GM23338 (cell line): ENCODE measurements around the gene SHISA9. TPM values are rescaled to one million over a fixed set of nuclear protein-coding genes. Genes with fewer than 3 reads are reported as not detected.

Experiments
- ATAC-seq: fragments of 200-7000 bp; cut with Tn5 transposase; 3 replicates; pipeline ENCODE4 v1.9.1; 2020
- DNase-seq: peaks from one replicate; pipeline ENCODE4 v3.0.0-alpha.2; 2015; ENCODE audit warnings: low spot score
- H2AFZ ChIP-seq: fragments of 200-600 bp; sonication (generic); 2 replicates; pipeline ENCODE4 v1.8.0; 2016; ENCODE audit warnings: antibody characterized with exemption, mild to moderate bottlenecking, moderate library complexity
- H3F3A ChIP-seq: fragments of 200-600 bp; sonication (generic); replicated peaks from 2 replicates; pipeline ENCODE4 v1.8.0; 2017; ENCODE audit warnings: antibody characterized with exemption, mixed run types, low read depth
- H3K27ac ChIP-seq: fragments of 200-600 bp; sonication (generic); 2 replicates; pipeline ENCODE4 v1.6.1; 2016; ENCODE audit warnings: low read depth
- H3K27me3 ChIP-seq: fragments of 200-600 bp; sonication (generic); 2 replicates; pipeline ENCODE4 v1.8.0; 2016; ENCODE audit warnings: mild to moderate bottlenecking, mixed run types, moderate library complexity; ENCODE audit not compliant: insufficient read depth
- H3K36me3 ChIP-seq: fragments of 200-600 bp; sonication (generic); 2 replicates; pipeline ENCODE4 v1.8.0; 2016; ENCODE audit warnings: mild to moderate bottlenecking; ENCODE audit not compliant: insufficient read depth
- H3K4me1 ChIP-seq: fragments of 200-600 bp; sonication (generic); 2 replicates; pipeline ENCODE4 v1.8.0; 2016; ENCODE audit warnings: mild to moderate bottlenecking, moderate library complexity; ENCODE audit not compliant: insufficient read depth
- H3K4me2 ChIP-seq: fragments of 200-600 bp; sonication (generic); 2 replicates; pipeline ENCODE4 v1.7.1; 2017; ENCODE audit warnings: mixed run types
- H3K4me3 ChIP-seq: fragments of 200-600 bp; sonication (generic); 2 replicates; pipeline ENCODE4 v1.6.1; 2016; ENCODE audit warnings: mixed run types
- H3K79me2 ChIP-seq: fragments of 200-600 bp; sonication (generic); replicated peaks from 2 replicates; pipeline ENCODE4 v1.8.0; 2017; ENCODE audit warnings: mild to moderate bottlenecking; ENCODE audit not compliant: insufficient read depth
- H3K9me2 ChIP-seq: fragments of 200-600 bp; sonication (generic); 2 replicates; pipeline ENCODE4 v1.8.0; 2017; ENCODE audit not compliant: insufficient read depth
- H4K20me1 ChIP-seq: fragments of 200-600 bp; sonication (generic); replicated peaks from 2 replicates; pipeline ENCODE4 v1.8.0; 2017; ENCODE audit warnings: mild to moderate bottlenecking; ENCODE audit not compliant: insufficient read depth
- H3K27ac Mint-ChIP-seq: 2 replicates; pipeline ENCODE4 v1.8.0; 2020; ENCODE audit warnings: inconsistent platforms, mild to moderate bottlenecking, moderate library complexity, mixed read lengths
- H3K27me3 Mint-ChIP-seq: 3 replicates; pipeline ENCODE4 v1.8.0; 2022; ENCODE audit warnings: low read depth, mild to moderate bottlenecking, moderate library complexity, mixed read lengths, inconsistent platforms; ENCODE audit not compliant: insufficient read depth, poor library complexity
- H3K36me3 Mint-ChIP-seq: 3 replicates; pipeline ENCODE4 v1.8.0; 2021; ENCODE audit warnings: low read depth, mild to moderate bottlenecking, inconsistent platforms, moderate library complexity, mixed read lengths
- H3K4me1 Mint-ChIP-seq: 3 replicates; pipeline ENCODE4 v1.8.0; 2020; ENCODE audit warnings: mild to moderate bottlenecking, inconsistent platforms, mixed read lengths
- H3K4me3 Mint-ChIP-seq: 3 replicates; pipeline ENCODE4 v1.8.0; 2021; ENCODE audit warnings: moderate library complexity, mild to moderate bottlenecking, inconsistent platforms, mixed read lengths
- H3K9me3 Mint-ChIP-seq: 3 replicates; pipeline ENCODE4 v1.8.0; 2020; ENCODE audit warnings: moderate library complexity, mild to moderate bottlenecking, inconsistent platforms, mixed read lengths
- CREB1 ChIP-seq: fragments of 250-450 bp; sonication (Bioruptor Pico); IDR thresholded peaks from 2 replicates; pipeline ENCODE4 v1.5.0; 2020; ENCODE audit warnings: low read depth, mild to moderate bottlenecking, moderate library complexity
- ETS1 ChIP-seq: IDR thresholded peaks from 2 replicates; pipeline ENCODE4 v1.6.1; 2016; ENCODE audit warnings: antibody characterized with exemption
- EZH2 ChIP-seq: fragments of 200-600 bp; sonication (generic); IDR thresholded peaks from one replicate; pipeline ENCODE4 v1.8.0; 2017; ENCODE audit warnings: antibody characterized with exemption, mild to moderate bottlenecking, low read depth; ENCODE audit not compliant: unreplicated experiment
- EZH2phosphoT487 ChIP-seq: fragments of 200-600 bp; sonication (generic); IDR thresholded peaks from one replicate; pipeline ENCODE4 v1.8.1; 2018; ENCODE audit warnings: antibody characterized with exemption; ENCODE audit not compliant: unreplicated experiment
- NANOG ChIP-seq: IDR thresholded peaks from 2 replicates; pipeline ENCODE4 v1.6.1; 2016; ENCODE audit warnings: antibody characterized with exemption, borderline replicate concordance
- POLR2AphosphoS5 ChIP-seq: IDR thresholded peaks from 2 replicates; pipeline ENCODE4 v1.6.1; 2016; ENCODE audit warnings: antibody characterized with exemption, low read depth
- ZNF114 ChIP-seq: fragments of 250-450 bp; sonication (Bioruptor Pico); IDR thresholded peaks from 2 replicates; pipeline ENCODE4 v1.5.0; 2020; ENCODE audit warnings: mild to moderate bottlenecking, moderate library complexity
- ZNF462 ChIP-seq: fragments of 250-450 bp; sonication (Bioruptor Pico); IDR thresholded peaks from 2 replicates; pipeline ENCODE4 v1.5.0; 2020; ENCODE audit warnings: mild to moderate bottlenecking, moderate library complexity
- polyA plus RNA-seq: library from polyadenylated mRNA; unstranded; fragments of >200 nt; fragmentation: Nextera tagmentation; extraction: Ambion mirVana; gene quantifications from 2 replicates; pipeline ENCODE4 v1.2.1, GENCODE V29; 2016
- total RNA-seq: library from RNA; depleted of rRNA; stranded (reverse); fragments of >200 nt; shearing (Covaris generic); gene quantifications from 2 replicates; pipeline ENCODE4 v1.2.3, GENCODE V29; 2014

SHISA9 gene
- total and polyA plus RNA-seq, 2 experiments from 2014 or later: 10.4 to 45.6 TPM

DNA sequence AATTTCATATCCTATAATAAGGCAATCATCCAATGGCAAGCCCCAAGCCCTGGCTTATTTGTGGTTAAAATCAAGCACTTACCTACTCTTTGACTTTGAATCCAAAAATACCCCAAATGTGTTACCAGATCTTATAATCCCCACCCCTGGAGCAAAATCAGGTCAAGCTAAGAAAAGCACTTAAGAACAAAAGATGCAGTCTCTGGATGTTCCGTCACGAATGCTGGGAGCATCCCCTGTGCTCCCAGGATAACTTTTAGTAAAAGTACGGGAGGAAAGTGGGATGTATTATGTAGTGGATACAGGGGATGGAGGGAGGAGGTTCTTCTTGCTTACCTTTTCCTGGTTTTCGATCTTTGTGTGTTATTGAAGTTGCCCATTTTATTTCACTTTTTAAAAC, 29.5 kb downstream of the SHISA9 start (continued):
- no peak for TF ChIP-seq ZNF462 (CRISPR knock-in tag)
- no peak for TF ChIP-seq ZNF114 (CRISPR knock-in tag)

DNA sequence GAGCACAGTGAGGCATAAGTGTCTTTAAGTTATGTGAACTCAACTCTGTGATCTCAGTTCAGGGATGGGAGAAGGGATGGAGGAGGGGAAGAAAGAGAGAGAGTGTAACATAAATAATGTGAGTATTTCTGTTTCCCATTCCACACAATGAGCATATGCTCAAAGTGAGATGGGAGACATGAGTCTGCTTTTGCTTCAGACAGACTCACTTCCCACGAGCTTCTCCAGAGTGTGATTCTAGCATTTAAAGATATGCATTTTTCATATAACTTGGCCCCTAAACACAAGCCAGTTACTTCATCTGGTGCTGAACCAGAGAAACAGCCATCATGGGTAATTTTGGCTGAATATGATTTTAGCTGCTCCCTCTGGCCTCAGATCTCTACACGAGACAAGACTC, 35.0 kb downstream of the SHISA9 start:
- no peak overlapping the region for H3K4me2 ChIP-seq
- no peak overlapping the region for H3K27ac ChIP-seq
- ATAC-seq: no peak
- DNase-seq: no peak
- H3K36me3 ChIP-seq: no peaks in the 10 kb centered on the region
- H3K27me3 ChIP-seq: no peaks in the 10 kb centered on the region
- no peak overlapping the region for H3K4me3 ChIP-seq
- H3K4me1 ChIP-seq: peaks cover 6% of the 10 kb centered on the region; the same call in 1 of the 2 replicates
- H3K9me2 ChIP-seq: peaks cover 4% of the 10 kb centered on the region; the same call in 1 of the 2 replicates
- H3K4me1 Mint-ChIP-seq: peaks cover 17% of the 10 kb centered on the region
- H3K27me3 Mint-ChIP-seq: peaks cover 3% of the 10 kb centered on the region
- peaks cover 91% of the 10 kb centered on the region for H3K79me2 ChIP-seq
- no peaks in the 10 kb centered on the region; the same call in 1 of the 2 replicates for H4K20me1 ChIP-seq
- peaks cover 21% of the 10 kb centered on the region; the same call in 2 of the 3 replicates for H3K9me3 Mint-ChIP-seq
- H3F3A ChIP-seq: no peaks in the 10 kb centered on the region
- H3K27ac Mint-ChIP-seq: no peak overlapping the region
- H3K36me3 Mint-ChIP-seq: peaks cover 55% of the 10 kb centered on the region
- H2AFZ ChIP-seq: no peak overlapping the region
- no peak overlapping the region for H3K4me3 Mint-ChIP-seq
- TF ChIP-seq EZH2phosphoT487: no peak
- TF ChIP-seq ETS1: no peak
- TF ChIP-seq NANOG: no peak
- no peak for TF ChIP-seq POLR2AphosphoS5
- no peak for TF ChIP-seq CREB1 (CRISPR knock-in tag)
- no peak for TF ChIP-seq ZNF462 (CRISPR knock-in tag)
- no peak for TF ChIP-seq EZH2
